NCI-H524 (cell line): ENCODE results near the gene DOC2A.
"Not testable (repeated sequence)": the region's sequence is repeated elsewhere in the genome, so short reads cannot be mapped to it uniquely, and the experiment has no call there.

ENCODE experiments used
- DNase-seq, 2 experiments: peaks; one replicate each; lab custom pipeline; 2025; lab: John Stamatoyannopoulos, UW

The DOC2A gene

DNA sequence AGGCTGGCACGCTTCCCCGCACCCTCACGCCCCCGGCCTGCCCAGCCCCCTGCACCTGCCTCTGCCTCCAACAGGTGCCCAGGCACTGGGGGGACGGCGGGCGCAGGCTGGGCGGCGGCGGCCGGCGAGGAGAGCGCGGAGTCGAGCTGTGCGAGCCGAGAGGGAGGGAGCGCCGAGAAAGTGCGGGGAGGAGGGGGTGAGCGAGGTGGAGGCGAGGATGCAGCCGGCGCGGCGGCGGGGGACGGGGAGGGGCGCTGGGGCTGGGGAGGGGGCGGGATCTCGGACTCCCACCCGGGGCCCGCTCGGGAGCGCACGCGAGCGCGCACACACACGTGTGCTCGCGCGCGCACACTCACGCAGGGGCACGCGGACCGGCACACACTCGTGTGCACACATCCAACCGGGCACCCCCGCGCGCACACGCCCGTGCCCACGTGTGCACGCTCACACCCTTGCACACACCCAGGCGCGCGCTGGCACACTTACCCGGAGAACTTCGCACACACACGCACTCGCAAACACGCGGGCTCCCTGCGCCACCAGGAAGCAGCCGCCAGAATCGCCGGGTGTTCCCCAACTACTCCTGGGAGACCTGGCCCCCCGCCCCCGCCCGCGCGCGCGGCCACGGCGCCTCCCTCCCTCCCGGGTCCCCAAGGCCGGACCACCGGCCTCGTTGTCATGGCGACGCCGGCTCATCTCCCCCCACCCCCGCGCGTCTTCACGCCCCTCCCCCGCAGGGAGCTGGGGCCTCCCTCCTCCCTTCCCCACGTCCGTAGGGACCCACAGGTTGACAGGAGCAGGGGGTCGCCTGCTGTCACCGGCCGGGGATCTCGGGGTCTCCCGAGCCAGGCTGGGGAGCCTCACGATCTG lies at the start of gene DOC2A:
Gene DOC2A (minus strand): TSS at position 184 of the 870 bp plus-strand sequence. CDS start 805 bp downstream, outside the sequence.
- peak; percentile 67 to 69 for DNase-seq

DNA sequence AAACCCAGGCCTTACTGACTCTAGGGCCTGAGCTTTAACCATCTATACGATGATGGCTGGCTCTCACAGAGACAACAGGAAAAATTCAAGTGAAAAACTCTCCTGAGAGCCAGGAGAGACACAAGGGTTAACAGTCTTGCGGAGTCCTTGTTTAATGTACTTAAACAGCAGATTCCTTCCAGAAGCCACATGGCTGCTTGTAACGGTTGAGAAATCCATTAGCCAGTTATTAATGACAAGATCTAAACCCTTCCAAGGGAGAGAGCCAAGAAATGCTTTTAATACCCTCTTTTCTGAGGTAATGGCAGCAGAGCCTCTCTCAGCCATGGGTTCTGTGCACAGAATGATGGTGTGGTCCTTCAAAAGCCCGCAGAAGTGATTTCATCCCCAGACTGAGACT lies 49.5 kb upstream of the DOC2A start:
- peak; percentile 82 to 85 for DNase-seq

- peak in 1 of 2 experiments; percentile 54 for DNase-seq
These were observed 44.2 kb upstream of the DOC2A start for GRCh38 chr16:30054959-30055553.

GRCh38 chr16:30054451-30054850 lies 43.6 kb upstream of the DOC2A start:
- DNase-seq = peak; percentile 26 to 55

DNA sequence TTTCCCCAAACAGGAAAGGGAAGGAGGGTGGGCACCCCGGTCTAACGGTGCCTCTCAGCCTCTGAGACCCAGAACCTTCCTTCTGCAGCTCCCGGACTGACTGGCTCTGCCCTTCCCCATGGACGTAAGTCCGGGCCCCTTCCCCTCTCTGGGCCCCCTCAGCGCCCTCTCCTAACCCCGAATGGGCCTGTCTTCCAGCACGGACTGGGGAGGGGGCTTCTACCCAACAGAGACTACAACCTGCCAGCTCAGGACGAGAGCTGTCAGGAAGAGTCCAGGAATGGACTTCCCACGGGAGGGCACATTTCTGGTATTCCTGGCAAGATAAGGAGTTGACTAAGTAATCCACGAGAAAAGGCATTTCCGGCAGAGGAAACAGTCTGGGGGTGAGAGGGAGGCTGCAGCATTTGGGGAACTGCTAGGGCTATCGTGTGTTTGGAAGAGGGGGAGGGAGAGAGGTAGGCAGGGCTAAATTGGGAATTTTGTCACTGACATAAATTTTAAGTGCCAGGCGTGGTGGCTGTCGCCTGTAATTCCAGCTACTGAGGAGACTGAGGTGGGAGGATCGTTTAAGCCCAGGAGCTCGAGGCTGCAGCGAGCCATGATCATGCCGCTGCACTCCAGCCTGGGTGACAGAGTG lies 42.7 kb upstream of the DOC2A start:
- DNase-seq = no peak

GRCh38 chr16:30052671-30053372 lies 42.0 kb upstream of the DOC2A start:
- peak; percentile 83 to 93 for DNase-seq

DNA sequence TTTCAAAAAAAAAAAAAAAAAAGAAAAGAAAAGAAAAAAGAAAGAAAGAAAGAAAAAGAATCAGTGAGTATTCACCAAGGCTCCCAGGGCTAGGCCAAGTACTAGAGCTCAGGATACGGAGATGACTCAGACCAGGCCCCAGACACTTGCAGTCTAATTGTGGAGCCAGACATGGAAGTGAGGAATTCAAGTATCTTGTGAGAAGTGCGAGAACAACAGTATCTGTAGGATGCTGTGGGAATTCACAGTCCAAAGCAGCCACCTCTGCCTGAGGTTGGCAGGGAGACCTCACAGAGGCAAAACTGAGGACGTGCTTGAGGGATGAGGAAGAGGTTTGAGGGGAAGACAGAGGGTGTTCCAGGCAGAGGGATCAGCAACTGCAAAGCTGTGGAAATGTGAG lies 40.7 kb upstream of the DOC2A start:
- DNase-seq = no peak

DNA sequence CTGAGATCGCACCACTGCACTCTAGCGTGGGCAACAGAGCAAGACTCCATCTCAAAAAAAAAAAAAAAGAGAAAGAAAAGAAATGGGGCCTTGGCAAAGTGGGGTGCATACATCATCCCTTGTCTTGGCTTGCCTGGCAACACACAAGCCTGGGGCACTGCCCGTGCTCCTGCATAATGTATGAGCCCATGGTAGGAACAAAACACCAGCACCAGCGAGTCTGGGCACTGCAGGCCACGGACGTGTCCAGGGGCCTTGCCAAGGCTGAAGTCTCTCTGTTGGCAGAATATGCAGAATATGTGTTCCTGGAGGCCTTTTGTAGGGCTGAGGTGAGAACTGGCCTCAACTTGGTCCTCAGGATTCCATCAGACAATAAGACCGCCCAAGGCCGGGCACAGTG lies 39.0 kb upstream of the DOC2A start:
- no peak for DNase-seq

GRCh38 chr16:30046588-30046987 lies 35.8 kb upstream of the DOC2A start:
- no peak for DNase-seq

DNA sequence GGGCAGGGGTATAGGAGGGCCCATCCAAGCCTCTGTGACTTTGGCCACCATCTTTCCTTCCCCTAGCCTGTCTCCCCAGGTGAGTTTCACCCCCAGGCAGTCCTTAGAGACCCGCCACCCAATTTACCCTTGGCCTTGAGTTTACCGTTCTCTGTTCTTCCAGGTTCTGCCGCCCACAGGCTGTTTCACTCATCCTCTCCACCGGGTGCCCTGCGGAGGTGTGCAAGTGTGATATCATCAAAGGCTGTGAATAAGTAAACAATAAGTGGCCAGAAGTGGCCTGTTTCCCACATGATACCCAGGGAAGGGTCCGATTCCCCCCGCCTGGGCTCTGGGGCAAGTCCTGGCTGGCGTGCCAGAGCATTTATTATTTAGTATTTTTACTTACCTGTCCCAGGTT lies 35.4 kb upstream of the DOC2A start:
- no peak for DNase-seq

DNA sequence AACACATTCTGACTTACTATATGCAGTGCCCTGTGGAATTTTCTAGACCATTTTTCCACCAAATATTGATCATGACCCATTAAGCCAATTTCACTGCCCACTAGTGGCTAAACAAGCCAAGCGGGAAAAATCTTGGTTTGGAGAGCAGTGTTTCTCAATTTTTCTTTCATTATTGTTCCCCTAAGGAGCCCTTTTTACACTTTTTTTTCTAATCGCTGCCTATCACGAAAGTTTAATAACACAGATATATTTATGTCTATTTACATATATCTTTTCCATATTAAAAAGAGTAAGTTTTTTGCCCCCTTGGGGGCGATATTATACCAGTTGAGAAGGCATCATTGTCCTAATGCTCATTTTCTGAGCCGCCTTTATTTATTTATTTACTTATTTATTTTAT lies 31.0 kb upstream of the DOC2A start:
- peak in 1 of 2 experiments; percentile 68 for DNase-seq

- not testable (repeated sequence) for DNase-seq
These were observed 29.9 kb upstream of the DOC2A start for GRCh38 chr16:30040690-30041089.

DNA sequence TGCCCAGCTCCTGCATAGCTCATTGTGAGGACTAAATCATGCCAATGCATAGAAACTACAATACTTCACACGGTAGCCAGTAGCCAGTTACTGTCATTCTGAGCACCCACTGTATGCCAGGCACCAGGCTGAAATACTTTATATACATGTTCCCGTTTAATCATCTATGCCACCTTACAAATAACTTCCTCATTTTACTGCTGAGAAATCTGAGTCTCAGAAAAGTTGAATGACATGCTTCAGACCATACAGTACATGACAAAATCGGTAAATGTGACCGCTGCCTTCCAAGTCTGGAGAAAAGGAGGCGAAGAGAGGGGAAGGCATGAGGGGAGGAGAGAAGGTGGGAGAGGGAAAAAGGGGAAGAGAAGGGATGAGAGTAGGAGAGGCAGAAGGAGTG lies 29.4 kb upstream of the DOC2A start:
- DNase-seq = no peak

GRCh38 chr16:30033270-30033669 lies 22.4 kb upstream of the DOC2A start:
- DNase-seq = no peak

DNA sequence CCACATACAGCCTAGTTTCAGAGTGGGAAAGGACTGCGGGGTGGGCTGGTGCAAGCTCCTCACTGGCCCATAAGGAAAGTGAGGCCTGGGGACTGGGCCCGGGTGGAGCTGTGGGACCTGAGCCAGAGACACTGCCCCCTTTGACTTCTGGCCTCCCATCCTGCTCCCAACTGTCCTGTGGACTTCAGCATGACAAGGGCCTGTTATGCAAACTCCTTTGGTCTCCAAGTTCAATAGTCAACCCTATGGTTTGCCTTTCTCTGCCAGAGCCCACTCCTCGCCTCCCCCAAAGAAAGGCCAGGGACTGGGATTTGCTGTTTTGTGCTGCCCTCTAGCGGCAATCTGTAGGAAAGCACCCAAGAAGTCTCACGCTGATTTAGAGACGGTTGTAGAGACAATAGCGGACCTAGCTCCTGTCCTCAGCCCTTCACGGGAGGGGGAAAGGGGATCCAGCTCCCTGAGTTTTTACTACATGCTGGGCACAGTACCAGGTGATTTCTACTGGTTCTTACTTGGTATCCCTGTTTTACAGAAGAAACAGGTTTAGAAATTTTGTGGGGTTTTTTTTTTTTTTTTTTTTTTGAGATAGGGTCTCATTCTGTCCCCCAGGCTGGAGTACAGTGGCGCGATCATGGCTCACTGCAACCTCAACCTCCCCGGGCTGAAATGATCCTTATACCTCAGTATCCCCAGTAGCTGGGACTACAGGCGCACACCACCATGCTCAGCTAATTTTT lies 21.4 kb upstream of the DOC2A start:
- peak; percentile 82 to 94 for DNase-seq

DNA sequence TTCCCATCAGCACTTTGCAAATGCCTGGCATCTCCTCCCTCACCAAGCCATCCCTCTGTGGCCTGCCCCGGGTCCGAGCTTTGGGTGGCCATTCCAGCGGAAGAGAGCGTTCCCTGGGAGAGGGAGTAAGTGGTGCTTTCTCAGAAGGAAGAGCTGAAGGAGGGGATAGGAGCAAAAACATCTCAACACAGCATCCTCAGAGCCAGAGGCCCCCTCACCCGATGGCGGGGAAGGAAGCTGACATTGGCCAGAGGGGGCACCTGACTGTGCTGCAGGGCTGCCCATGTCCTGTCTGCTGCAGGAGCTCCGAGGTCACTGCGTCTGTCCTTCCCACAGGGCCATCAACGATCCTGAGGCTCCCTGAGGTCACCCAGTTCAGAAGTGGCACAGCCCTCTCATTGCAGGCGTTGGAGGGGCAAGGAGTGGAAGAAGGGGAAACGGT lies 20.7 kb upstream of the DOC2A start:
- DNase-seq = peak in 1 of 2 experiments; percentile 27

GRCh38 chr16:30030841-30031413 lies 20.1 kb upstream of the DOC2A start, which contains the start of gene TLCD3B:
TSS of gene TLCD3B (minus strand) at chr16:30031271. CDS start at chr16:30030527, 744 bp downstream.
- DNase-seq = peak; percentile 46 to 80

- DNase-seq = peak; percentile 47 to 74
These were observed 19.3 kb upstream of the DOC2A start for GRCh38 chr16:30030011-30030685.

DNA sequence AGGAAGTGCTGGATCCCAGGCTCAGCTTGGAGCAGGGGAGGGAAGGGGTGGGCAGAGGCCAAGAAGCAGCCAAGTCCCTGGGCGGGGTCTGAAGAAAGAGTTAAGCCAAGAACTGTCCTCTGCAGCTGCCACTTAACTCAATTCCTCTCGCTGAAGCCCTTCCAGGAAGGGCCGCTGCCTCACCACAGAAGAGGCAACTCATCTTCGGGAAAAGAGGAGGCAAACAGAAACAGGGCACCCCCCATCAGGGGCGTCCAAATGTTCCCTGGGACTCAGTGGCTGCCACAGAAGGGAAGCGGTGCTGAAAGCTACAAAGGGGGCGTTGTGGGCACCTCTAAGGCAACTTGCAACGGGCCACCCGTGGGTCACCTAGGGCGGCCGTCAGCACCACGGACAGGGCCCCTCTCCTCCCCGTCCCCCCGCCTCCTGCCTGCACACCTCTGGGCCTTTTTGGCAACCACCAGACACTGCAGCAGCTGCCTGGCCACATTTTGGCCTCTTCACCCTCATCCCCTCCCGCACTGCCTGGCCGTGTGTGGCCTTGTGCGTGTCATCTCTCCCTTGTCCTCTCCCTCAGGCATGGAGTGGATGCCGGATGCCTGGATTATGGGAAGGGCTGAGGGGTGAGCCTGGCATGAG lies 17.7 kb upstream of the DOC2A start:
- peak in 1 of 2 experiments; percentile 63 for DNase-seq
